Psoas muscle (tissue), 8 donors: ENCODE measurements around the gene SET. TPM values are rescaled to one million over a fixed set of nuclear protein-coding genes. Genes with fewer than 3 reads are reported as not detected.

Experiments used
- ATAC-seq, 4 donors: fragments of 200-7000 bp; cut with Tn5 transposase; one replicate each; pipeline ENCODE4 v1.9.1; 2020; ENCODE audit warnings: moderate library complexity in 3 of 4, mild to moderate bottlenecking in 2 of 4
- DNase-seq, 2 donors: peaks; one replicate each; pipeline ENCODE4 v3.0.0-alpha.2; 2020
- H3K27ac ChIP-seq: fragments of 200-600 bp; one replicate; pipeline ENCODE4 v1.8.0; 2022
- H3K27me3 ChIP-seq, 3 donors: fragments of 200-600 bp in 1 of 3; one replicate each; pipeline versions ENCODE4 v1.6.1 to v1.8.0; 2013 to 2022; ENCODE audit warnings: low read length in 2 of 3, mild to moderate bottlenecking in 2 of 3, moderate library complexity in 1 of 3; ENCODE audit not compliant: insufficient read depth in 3 of 3
- H3K36me3 ChIP-seq, 2 donors: fragments of 200-600 bp in 1 of 2; one replicate each; pipeline versions ENCODE4 v1.6.1 to v1.8.0; 2013 to 2022; ENCODE audit warnings: low read depth in 1 of 2, mild to moderate bottlenecking in 1 of 2, moderate library complexity in 1 of 2; ENCODE audit not compliant: insufficient read depth in 1 of 2
- H3K4me1 ChIP-seq: fragments of 200-600 bp; one replicate; pipeline ENCODE4 v1.8.0; 2022
- H3K4me3 ChIP-seq: fragments of 200-600 bp; one replicate; pipeline ENCODE4 v1.8.0; 2022; ENCODE audit warnings: mild to moderate bottlenecking
- H3K9me3 ChIP-seq: fragments of 200-600 bp; one replicate; pipeline ENCODE4 v1.8.0; 2022
- CTCF ChIP-seq: fragments of 200-600 bp; IDR thresholded peaks from one replicate; pipeline ENCODE4 v1.8.0; 2022; ENCODE audit warnings: antibody characterized with exemption
- WGBS, 3 donors: extraction: QIAGEN DNeasy Blood & Tissue Kit; methylation state at CpG; one replicate each; pipeline versions ENCODE4 v1.1.6 to v1.1.7; 2013; 5-methylcytosine and 5-hydroxymethylcytosine counted together
- intact Hi-C, 2 donors: fragments of 100-400 bp; cut with DNase I; formaldehyde crosslinking; loops; one replicate each; pipeline versions ENCODE4 v1.11.0 to v1.14.2; 2022
- polyA plus RNA-seq, 3 donors: library from polyadenylated mRNA; stranded (reverse); fragments of 200-250 nt; gene quantifications; one replicate each; pipeline ENCODE4 v1.2.3, GENCODE V29; 2013
- total RNA-seq, 4 donors: library from RNA; stranded (reverse); fragmentation: NEBNext Ultra II Directional in 2 of 4; extraction: Animal tissue kit (Norgen Biotek cat#: 25700) in 2 of 4; gene quantifications; one replicate each; pipeline versions ENCODE4 v1.2.1 to v1.2.4, GENCODE V29; 2021 to 2023
- donor health status: healthy with polysubstance abuse.
- donor health status: DM: no; HTN: no; CAD: no; lungs with moderate emphysema.
- donor health status: Bipolar disorder and iron deficiency.
- donor health status: healthy.
- donor health status: DM: yes; HTN: yes; CAD: no.
- donor health status: DM: no; HTN: no; CAD: no.
- donor health status: DM: no; HTN: no; CAD: no.
- donor health status: DM: yes; HTN: yes; CAD: no.

Gene SET
- total and polyA plus RNA-seq, 7 donors, result 141 to 283 (median 228) TPM

GRCh38 chr9:128651798-128652197 is 37.2 kb upstream of the SET start:
- WGBS, 3 donors, result 96 to 98% (median 96%) methylated on average over 5 of the region's 5 CpGs
- no peak overlapping the region for H3K27ac ChIP-seq
- H3K4me1 ChIP-seq, result no peaks in the 10 kb centered on the region
- H3K4me3 ChIP-seq, result no peak overlapping the region
- ATAC-seq (no peak), DNase-seq (no peak)
- H3K9me3 ChIP-seq, result no peaks in the 10 kb centered on the region
- no peak for TF ChIP-seq CTCF
- no peaks in the 10 kb centered on the region for H3K27me3 ChIP-seq
- H3K36me3 ChIP-seq, result no peaks in the 10 kb centered on the region
- intact Hi-C loops, result no loop called here

GRCh38 chr9:128653908-128654307 is 35.1 kb upstream of the SET start:
- H3K4me3 ChIP-seq, result no peak overlapping the region
- WGBS, 3 donors, result 92 to 98% (median 93%) methylated on average over 8 of the region's 8 CpGs
- intact Hi-C loops, result no loop called here
- no peaks in the 10 kb centered on the region for H3K9me3 ChIP-seq
- H3K4me1 ChIP-seq, result no peaks in the 10 kb centered on the region
- no peaks in the 10 kb centered on the region for H3K36me3 ChIP-seq
- DNase-seq (no peak), ATAC-seq (no peak)
- no peak overlapping the region for H3K27ac ChIP-seq
- no peak for TF ChIP-seq CTCF
- H3K27me3 ChIP-seq, result no peaks in the 10 kb centered on the region

- H3K9me3 ChIP-seq, result no peaks in the 10 kb centered on the region
- ATAC-seq (no peak), DNase-seq (no peak)
- H3K4me3 ChIP-seq, result no peak overlapping the region
- H3K4me1 ChIP-seq, result no peaks in the 10 kb centered on the region
- H3K27ac ChIP-seq, result no peak overlapping the region
- no peak for TF ChIP-seq CTCF
- intact Hi-C loops, result no loop called here
- no peaks in the 10 kb centered on the region for H3K27me3 ChIP-seq
- 91 to 100% (median 98%) methylated on average over 1 of the region's 1 CpG for WGBS, 3 donors
- H3K36me3 ChIP-seq, result no peaks in the 10 kb centered on the region
Measured at GRCh38 chr9:128654481-128654880, 34.5 kb upstream of the SET start.

GRCh38 chr9:128656416-128657343 is 32.3 kb upstream of the SET start, which contains the start of gene DYNC2I2:
TSS of gene DYNC2I2 (minus strand) at chr9:128656847. CDS start at chr9:128656726, 121 bp downstream.
- Histone ChIP-seq H3K4me3 (peak within 1 kb of the TSS; percentile 82), H3K9me3 (no peaks in the 10 kb centered on the region), H3K36me3 (no peaks in the 10 kb centered on the region), H3K4me1 (no peaks in the 10 kb centered on the region), H3K27ac (peak within 1 kb of the TSS; percentile 94), H3K27me3 (no peaks in the 10 kb centered on the region)
- peak; percentile 99 to 100 (median 100) for ATAC-seq
- intact Hi-C loops, result no loop called here
- DNase-seq, result peak; percentile 97 to 99
- no peak for TF ChIP-seq CTCF
- 0 to 1% (median 1%) methylated on average over 79 to 86 of the region's 86 CpGs for WGBS, 3 donors
